Measurements from ENCODE around the gene NDUFA8. TPM values are rescaled to one million over a fixed set of nuclear protein-coding genes. Genes with fewer than 3 reads are reported as not detected.
"Not testable (repeated sequence)": the region's sequence is repeated elsewhere in the genome, so short reads cannot be mapped to it uniquely, and the experiment has no call there.

NDUFA8 gene
- total RNA-seq, 1 donor from 2014 or later = 39.9 TPM

DNA sequence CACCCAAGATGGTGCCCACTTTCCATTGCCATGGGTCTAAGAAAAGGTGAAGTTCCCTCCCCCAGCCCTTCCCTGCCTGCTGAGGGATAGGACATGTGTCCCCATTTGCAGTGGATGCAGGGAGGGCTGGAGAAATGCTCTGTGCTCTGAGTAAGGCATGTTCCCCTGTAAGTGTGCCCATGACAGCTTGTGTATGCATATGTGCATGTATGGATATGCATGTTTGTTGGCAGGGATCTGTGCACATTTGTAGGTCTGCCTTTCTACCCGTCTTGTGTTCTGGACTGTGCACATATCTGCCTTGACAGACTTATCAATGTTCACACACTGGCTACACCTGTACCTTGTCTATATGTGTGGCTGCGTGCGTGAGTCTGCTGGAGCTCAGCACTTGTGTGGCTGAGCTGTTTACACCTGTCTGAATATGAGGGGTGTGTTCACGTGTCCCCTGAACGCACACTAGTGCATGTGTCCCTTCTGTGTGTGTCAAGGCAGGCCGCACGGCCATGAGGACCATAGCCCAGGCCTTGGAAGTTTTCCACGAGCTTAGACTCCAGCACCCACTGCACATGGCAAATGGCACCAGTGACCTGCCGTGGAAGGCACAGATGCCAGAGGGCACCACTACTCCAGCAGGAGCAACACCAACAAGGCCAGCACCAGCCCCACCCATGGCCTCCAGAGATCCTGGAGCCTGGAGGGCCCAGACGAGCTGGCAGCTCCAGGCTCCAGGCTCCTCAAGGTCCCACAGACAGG is 39.1 kb downstream of the NDUFA8 start:
- DNase-seq = no peak

DNA sequence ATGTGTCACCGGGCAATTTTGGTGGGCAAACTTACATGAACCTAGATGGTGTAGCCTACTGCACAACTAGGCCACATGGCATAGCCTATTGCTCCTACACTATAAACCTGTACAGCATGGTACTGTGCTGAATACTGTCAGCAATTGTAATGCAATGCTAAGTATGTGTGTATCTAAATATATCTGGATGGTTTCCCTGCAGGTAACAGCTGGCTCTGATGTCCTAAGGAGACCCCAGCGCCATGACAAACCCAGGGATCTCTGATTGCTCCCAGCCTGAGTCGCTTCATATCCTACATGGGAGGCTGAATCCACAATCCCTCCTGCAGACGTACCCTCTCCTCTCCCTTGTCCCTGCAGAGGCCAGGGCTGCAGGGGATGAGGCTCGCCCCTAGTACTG is 39.9 kb downstream of the NDUFA8 start:
- no peak for DNase-seq

DNA sequence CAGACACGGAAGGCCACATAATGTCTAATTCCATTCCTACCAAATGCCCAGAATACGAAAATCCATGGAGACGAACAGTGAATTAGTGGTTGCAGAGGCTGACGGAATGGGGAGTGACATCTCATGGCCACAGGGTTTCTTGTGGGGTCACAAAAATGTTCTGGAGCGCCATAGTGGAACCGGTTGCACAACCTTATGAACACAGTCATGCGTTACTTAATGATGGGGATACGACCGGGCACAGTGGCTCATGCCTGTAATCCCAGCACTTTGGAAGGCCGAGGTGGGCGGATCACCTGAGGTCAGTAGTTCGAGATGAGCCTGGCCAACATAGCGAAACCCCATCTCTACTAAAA is 40.4 kb downstream of the NDUFA8 start:
- DNase-seq = no peak

DNA sequence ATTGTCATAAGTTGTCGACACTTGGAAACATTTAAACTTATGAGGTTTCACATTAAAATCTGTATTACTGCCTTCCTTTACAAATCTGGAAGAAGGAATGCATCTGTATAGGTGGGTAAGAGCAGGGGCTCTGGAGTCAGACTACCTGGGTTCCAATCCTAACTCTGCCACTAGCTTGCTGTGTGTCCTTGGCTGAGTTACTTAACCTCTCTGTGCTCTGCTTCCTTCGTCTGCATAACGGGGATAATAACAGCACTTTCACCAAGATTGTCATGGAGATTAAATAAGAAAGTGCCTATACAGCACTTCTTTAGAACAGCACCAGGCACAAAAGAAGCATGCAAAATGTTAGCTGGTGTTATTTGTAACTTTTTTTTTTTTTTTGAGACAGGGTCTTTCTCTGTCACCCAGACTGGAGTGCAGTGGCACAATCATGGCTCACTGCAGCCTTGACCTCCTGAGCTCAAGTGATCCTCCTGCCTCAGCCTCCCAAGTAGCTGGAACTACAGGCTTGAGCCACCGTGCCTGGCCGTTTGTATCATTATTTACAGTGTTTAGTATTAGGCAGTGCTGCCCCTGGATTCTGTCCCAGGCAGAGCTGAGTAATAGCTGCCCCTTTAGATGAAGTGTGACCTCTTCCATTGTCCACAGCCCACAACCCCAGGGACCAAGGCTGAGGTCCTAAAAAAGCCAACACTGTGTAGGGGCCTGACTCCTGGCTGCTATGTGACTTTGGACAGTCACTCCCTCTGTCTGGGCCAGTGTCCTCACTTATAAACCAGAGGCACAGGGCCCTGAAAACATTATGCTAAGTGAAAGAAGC is 41.0 kb downstream of the NDUFA8 start:
- DNase-seq = no peak

DNA sequence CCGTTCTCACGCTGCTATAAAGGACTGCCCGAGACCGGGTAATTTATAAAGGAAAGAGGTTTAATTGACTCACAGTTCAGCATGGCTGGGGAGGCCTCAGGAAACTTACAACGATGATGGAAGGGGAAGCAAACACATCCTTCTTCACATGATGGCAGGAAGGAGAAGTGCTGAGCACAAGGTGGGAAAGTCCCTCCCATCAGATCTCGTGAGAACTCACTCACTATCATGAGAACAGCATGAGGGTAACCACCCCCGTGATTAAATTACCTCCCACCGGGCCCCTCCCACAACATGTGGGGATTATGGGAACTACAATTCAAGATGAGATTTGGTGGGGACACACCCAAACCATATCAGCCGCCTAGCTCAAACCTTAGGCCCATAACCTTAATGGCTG is 42.3 kb downstream of the NDUFA8 start:
- not testable (repeated sequence) for DNase-seq

DNA sequence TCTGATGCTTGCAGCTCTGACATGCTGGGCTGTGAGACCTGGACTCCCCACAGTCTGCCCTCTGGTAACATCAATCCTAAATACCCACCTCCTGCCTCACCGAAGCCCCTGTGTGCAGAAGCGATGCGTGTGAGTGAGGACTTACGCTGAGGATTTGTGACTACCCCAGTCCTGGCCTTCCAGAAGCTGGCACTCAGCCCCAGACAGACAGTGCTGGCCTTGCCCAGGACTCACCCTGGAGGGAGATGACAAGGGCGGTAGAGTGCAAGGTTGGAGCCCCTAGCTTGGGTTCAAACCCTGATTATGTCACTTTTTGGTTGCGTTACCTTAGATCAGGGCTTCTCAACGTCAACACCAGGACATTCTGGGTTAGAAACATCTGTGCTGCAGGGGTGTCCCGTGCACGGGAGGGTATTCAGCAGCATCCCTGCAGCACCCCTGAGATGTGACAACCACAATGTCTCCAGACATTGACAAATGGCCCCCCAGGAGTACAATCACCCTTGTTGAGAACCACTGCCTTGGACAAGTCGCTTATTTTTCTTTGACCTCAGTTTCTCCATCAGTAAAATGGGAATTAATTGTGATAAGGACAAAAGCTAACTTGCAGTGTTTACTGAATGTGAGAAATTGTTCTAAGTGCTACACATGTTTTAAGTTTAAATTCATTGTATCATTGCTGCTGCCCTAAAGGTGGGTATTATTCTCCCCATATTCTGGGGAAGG is 43.0 kb downstream of the NDUFA8 start:
- no peak for DNase-seq

DNA sequence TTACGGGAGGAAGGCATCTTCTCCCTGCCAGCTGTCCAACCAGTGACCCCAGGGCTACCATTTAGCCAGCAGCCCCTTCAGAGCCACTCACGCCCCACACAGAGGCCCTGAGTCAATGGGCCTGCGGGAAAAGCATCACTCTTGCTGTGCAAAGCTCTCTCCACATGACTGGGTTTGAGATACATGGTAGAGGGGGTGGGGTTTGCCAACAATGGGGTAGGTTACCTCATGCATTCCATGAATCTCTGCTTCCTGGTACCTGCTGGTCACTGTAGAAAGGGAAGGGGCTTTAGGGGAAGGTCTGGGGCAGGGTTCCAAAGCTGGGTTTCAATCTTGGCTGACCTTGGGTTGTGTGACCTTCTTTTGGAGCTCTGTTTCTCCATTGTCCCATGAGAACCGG is 43.5 kb downstream of the NDUFA8 start:
- no peak for DNase-seq

- no peak for DNase-seq
These were observed 44.2 kb downstream of the NDUFA8 start for GRCh38 chr9:122115176-122116035.

DNA sequence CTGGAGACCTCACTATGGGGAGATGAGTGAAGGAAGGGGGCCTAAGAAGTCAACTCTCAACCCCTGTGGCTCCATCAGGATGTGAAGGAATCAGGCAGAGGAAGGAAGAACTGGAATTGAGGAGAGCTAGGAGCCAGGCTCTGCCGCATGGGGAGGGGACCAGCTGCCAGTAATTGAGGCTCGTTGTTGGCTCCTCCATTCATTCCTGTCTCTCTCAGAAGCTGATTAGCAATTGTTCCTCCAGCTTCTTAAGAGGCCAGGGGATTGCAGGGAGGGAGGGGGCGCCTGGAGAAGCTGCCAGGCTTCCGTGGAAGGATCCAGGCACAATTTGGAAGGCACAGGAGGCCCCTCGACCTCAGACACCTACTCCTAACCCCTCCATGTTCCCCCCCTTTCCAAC is 46.0 kb downstream of the NDUFA8 start:
- no peak for DNase-seq

- no peak for DNase-seq
These were observed 47.3 kb downstream of the NDUFA8 start for GRCh38 chr9:122112238-122112637.

DNA sequence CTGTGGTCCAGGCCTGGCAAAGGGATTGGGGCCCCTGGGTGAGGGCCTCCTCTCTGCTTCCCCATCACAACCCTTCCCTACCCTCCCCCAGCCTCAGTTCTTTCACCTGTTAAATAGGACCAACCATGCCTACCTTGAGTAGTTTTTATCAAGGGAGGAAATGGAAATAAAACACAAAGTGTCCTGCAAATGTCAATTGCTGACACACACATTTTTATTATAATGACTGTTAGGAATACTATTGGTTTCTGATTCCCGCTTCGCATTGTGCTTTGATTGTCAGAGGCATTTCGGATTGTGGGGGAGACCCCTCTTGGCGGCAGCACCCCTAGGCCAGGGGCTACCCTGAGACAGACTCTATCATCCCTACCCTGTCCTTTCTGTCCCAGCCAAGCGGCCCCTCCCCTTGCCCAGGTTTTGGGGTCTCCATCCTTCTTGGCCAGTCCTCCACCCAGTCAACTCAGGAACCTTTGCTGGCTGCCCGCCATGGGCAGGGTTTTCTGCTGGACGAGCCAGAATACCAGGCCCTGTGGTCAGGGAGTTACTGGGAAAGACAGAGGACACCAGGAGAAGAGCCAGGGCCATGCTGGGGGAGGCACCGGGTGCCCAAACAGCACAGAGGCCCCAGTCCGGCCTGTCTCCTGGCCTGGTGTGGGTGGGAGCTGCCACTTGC is 48.0 kb downstream of the NDUFA8 start:
- no peak for DNase-seq

GRCh38 chr9:122110100-122110833 is 49.3 kb downstream of the NDUFA8 start:
- no peak for DNase-seq

- no peak for DNase-seq
These were observed 50.4 kb downstream of the NDUFA8 start for GRCh38 chr9:122109035-122109813.

DNA sequence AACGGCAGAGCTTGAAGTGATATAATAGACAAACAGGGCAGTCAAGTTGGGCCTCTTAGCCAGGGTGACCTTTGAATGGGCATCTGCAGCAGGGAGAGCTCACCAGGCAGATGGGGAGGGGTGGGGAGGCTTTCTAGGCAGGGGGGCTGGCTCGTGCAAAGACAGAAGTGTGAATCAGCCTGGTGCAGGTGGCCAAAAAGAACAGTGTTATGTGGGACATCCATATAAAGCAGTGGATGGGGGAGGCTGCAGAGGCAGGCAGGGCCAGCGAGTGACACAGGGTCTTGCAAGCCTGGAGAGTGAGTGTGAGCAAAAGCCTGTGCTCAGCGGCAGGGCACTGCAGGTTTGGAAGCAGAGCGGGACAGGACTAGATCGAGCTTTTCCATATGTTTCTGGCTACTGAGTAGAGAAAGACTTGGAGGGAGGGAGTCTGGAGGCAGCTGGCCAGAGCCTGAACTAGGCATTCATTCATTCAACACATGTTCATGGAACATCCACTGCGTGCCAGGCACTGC is 52.2 kb downstream of the NDUFA8 start:
- no peak for DNase-seq

GRCh38 chr9:122106576-122106975 is 53.0 kb downstream of the NDUFA8 start:
- no peak for DNase-seq

- no peak for DNase-seq
These were observed 55.6 kb downstream of the NDUFA8 start for GRCh38 chr9:122103985-122104384.

DNA sequence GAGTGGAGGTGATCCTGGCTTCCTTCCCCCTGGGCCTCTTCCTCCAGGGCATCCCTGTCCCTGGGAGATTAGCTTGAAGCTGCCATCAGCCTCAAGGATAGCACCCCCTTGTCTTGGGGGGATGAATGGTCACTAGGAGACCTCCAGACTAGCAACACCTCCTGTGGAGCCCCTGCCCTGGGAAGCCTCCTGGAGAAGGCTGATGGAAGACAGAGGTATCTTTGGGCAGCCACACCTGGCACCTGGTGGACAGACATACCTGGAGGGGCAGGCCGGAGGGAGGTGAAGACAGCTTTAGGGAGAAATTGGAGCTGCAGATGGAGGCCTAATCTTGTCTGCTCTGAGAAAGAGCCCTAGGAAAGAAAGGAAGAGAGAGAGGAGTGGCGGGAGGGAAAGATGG is 57.4 kb downstream of the NDUFA8 start:
- DNase-seq = no peak

DNA sequence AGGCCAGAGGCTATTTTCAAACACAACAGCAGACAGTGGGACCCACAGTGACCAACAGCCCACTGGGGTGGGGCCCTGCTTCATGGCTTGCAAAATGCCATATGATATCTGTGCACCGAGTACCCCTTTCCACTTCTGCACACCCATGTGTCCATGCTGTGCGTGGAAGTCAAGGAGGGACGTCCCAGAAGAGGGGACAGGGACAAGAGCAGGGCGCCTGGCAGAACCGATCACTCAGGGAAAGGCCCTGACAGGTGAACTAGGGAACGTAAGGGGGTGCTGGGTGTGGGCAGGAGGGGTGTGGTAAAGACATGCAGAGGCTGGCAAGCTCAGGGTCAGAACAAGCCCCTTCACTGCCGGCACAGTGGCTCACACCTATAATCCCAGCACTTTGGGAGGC is 58.8 kb downstream of the NDUFA8 start:
- DNase-seq = no peak

DNA sequence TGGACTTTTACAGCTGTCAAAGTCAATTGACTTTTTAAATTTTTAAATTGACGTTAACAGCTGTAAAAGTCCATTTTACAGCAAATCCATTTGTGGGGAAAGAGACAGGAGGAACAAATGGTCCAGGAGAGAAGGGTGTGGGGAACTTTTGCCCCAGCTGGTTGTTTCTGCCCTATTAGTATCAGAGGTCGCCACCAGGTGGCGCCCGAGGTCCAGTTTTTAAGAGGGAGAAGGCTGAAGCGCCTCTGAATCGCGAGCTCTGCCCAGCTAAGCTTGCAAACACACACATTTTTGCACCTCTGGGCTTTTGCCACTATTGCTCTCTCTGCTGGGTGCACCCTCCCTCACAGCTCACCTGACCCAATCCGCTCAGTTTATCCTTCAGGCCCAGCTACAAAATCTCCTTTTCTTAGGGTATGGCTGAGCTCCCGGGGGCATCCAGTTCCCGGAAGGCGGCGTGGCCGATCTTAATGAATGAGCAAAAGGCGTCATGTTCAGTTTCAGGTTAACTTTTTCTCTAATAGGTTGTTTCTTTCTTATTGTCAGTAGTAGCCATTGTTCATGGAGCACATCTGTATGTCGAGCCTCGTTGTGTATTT is 60.2 kb downstream of the NDUFA8 start:
- peak; percentile 94 for DNase-seq
